ENCODE results near the gene ABL2.

DNA sequence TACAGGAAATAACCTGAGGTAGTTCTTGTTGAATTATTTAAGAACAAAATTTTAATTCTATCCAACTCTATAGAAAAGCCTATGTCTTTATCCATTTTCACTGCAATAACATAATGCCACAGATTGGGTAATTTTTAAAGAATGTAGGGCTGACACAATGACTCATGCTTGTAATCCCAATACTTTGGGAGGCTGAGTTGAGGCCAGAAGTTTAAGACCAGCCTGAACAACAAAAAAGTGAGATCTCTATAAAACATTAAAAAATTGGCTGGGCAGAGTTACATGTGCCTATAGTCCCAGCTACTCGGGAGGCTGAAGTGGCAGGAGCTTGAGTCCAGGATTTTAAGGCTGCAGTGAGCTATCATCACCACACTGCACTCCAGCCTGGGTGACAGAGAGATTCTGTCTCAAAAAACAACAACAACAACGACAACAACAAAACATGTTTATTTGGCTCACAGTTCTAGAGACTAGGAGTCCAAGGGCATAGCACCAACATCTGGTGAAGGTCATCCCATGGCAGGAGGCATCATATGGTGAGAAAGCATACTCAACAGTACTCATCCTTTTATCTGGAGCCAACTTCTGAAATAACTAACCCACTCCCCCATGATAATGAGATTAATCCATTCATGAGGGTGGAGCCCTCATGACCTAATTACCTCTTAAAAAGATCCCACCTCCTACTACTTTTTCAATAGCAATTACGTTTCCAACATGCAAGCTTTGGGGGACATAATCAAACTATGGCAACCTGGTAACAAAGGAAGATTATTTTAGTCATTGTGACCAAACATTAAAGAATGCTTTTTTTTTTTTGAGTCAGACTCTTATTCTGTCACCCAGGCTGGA, 59.6 kb downstream of the ABL2 start:
- TF ChIP-seq, protein P1, sequence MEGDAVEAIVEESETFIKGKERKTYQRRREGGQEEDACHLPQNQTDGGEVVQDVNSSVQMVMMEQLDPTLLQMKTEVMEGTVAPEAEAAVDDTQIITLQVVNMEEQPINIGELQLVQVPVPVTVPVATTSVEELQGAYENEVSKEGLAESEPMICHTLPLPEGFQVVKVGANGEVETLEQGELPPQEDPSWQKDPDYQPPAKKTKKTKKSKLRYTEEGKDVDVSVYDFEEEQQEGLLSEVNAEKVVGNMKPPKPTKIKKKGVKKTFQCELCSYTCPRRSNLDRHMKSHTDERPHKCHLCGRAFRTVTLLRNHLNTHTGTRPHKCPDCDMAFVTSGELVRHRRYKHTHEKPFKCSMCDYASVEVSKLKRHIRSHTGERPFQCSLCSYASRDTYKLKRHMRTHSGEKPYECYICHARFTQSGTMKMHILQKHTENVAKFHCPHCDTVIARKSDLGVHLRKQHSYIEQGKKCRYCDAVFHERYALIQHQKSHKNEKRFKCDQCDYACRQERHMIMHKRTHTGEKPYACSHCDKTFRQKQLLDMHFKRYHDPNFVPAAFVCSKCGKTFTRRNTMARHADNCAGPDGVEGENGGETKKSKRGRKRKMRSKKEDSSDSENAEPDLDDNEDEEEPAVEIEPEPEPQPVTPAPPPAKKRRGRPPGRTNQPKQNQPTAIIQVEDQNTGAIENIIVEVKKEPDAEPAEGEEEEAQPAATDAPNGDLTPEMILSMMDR (conservative IDR thresholded peaks at IDR 0.05 in 1 of 2, IDR thresholded peaks at IDR 0.05 in 1 of 2; ENCODE audit: extremely low read depth in 1 of 2, insufficient read depth in 1 of 2, low read depth in 1 of 2, low read length in 2 of 2): no peak
- TF ChIP-seq EZH2 (IDR thresholded peaks at IDR 0.05; ENCODE audit: borderline replicate concordance, low read length): no peak

All from mammary epithelial cell (primary cell).